ENCODE data around the gene DRP2.

GRCh38 chrX:101262590-101262989, 43.0 kb downstream of the DRP2 start:
- TF ChIP-seq POLR2A (IDR thresholded peaks at IDR 0.05; ENCODE audit: low read depth, low read length) (no peak), TAF1 (IDR thresholded peaks at IDR 0.05; ENCODE audit: low read depth, low read length) (no peak), POLR2AphosphoS5 (IDR thresholded peaks at IDR 0.05; ENCODE audit: low read depth, low read length) (no peak), SPI1 (IDR thresholded peaks at IDR 0.05; ENCODE audit: low read depth, low read length) (no peak)
